Measurements from ENCODE around the gene GRID1.
"Not testable (repeated sequence)": the region's sequence is repeated elsewhere in the genome, so short reads cannot be mapped to it uniquely, and the experiment has no call there.

The GRID1 gene

DNA sequence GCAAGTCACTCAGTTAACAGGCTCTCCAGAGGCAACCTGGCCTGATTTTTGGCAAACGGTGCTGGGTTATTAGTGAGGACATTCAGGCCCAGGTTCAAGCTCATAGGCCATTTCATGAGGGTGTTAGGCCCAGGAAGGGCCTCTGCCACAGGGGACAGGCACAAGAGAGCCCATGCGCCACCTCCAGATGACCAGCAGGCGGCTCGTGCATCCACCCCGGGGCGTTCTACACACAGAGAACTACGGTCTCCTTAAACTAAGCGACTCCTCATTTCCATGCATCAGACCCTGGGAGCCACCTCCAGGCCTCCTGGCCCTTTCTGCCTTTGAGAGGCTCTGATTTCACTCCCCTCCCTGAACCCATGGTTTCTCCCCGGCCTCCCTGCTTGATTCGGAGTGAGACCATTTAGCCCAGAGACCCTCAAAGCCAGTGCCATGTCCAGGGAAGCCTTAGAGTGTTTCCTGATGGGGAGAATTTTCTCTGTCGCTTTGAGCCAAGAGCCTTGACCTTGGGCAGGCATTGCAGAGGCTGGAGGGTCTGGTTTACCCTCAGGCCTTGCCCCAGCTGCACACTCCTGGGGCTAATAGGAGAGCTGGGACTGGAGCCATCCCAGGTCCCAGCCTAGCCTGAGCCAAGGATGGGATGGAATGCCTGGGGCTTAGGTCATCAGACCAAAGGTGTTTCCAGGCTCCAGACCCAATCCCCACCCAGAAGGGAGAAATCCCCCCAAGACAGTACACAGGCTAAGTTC is 188.0 kb downstream of the GRID1 start:
- TF ChIP-seq, protein P1, sequence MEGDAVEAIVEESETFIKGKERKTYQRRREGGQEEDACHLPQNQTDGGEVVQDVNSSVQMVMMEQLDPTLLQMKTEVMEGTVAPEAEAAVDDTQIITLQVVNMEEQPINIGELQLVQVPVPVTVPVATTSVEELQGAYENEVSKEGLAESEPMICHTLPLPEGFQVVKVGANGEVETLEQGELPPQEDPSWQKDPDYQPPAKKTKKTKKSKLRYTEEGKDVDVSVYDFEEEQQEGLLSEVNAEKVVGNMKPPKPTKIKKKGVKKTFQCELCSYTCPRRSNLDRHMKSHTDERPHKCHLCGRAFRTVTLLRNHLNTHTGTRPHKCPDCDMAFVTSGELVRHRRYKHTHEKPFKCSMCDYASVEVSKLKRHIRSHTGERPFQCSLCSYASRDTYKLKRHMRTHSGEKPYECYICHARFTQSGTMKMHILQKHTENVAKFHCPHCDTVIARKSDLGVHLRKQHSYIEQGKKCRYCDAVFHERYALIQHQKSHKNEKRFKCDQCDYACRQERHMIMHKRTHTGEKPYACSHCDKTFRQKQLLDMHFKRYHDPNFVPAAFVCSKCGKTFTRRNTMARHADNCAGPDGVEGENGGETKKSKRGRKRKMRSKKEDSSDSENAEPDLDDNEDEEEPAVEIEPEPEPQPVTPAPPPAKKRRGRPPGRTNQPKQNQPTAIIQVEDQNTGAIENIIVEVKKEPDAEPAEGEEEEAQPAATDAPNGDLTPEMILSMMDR (IDR thresholded peaks at IDR 0.05; ENCODE audit: low read length, missing control alignments), result peak; percentile 9
- no peak overlapping the region for H3K4me3 ChIP-seq (replicated peaks; ENCODE audit: low read depth, low read length)
- DNase-seq (ENCODE audit: low read depth), result no peak

DNA sequence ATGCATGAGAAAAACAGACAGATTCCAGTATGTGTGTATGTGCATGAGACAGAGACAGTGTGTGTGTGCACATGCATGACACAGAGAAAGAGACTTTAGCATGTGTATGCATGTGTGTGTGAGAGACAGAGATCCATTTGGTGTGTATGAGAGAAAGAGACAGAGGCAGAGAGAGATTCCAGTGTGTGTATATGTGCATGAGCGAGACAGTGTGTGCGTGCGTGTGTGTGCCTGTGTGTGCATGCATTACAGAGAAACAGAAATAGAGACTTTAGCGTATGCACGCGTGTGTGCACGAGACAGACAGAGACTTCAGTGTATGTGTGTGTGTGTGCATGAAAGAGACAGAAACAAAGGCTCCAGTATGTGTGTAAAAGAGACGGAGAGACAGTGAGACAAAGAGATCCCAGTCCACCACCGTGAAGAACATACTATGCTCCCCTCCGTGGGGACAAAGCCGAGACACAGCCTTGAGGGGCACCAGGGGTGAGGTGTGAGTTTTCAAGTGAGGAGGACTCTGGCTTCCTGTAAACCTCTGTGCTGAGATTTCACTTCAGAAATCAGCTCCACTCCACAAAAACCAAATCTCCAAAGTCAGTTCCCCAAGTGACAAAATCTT is 188.9 kb downstream of the GRID1 start:
- DNase-seq (ENCODE audit: low read depth), result no peak
- TF ChIP-seq, protein P1 (IDR thresholded peaks at IDR 0.05; ENCODE audit: low read length, missing control alignments), result no peak
- H3K4me3 ChIP-seq (replicated peaks; ENCODE audit: low read depth, low read length), result no peak overlapping the region

DNA sequence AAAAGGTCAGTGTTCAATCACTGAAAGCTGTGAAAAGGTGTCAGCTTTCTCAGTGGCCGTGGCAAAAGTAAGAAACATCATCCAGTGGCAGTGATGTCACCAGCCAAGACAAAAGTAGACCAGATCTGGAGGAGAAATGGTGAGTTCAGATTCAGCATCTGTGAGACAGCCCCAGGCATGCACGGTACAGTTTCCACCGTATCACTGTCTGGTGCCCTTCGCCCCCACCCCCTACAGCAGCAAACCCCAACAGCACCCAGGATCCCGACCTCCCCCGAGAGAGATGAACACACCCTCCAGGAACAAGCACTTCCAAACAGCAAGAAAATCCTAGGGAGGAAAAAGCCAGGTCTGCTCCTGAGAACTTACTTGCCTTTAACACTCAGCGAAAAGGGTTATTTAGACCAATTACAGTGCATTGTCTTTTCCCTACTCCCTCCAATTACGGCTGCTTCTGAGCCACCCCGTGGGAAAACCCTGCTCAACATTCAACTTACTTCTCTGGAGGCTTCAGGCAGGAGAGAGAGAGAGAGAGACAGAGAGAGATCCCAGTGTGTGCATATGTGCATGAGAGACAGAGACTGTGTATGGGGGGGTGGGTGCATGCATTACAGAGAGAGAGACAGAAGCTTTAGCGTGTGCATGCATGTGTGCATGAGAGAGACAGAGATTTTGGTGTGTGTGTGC is 189.6 kb downstream of the GRID1 start:
- DNase-seq (ENCODE audit: low read depth), result no peak
- TF ChIP-seq, protein P1 (IDR thresholded peaks at IDR 0.05; ENCODE audit: low read length, missing control alignments), result no peak
- H3K4me3 ChIP-seq (replicated peaks; ENCODE audit: low read depth, low read length), result no peak overlapping the region

DNA sequence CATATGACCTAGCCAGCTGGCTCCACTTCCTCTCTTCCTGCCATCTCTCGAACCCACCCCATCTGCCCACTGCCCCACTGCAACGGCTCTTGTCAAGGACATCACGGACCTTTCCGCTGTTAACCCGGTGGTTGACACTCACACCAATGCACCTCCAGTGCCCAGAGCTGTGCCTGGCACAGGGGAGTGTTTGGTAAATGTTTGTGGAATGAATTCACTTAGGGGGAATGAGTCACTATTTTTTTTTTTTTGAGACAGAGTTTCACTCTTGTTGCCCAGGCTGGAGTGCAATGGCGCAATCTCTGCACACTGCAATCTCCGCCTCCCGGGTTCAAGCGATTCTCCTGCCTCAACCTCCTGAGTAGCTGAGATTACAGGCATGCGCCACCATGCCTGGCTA is 191.1 kb downstream of the GRID1 start:
- H3K4me3 ChIP-seq (replicated peaks; ENCODE audit: low read depth, low read length); DNase-seq (ENCODE audit: low read depth): not testable (repeated sequence)

DNA sequence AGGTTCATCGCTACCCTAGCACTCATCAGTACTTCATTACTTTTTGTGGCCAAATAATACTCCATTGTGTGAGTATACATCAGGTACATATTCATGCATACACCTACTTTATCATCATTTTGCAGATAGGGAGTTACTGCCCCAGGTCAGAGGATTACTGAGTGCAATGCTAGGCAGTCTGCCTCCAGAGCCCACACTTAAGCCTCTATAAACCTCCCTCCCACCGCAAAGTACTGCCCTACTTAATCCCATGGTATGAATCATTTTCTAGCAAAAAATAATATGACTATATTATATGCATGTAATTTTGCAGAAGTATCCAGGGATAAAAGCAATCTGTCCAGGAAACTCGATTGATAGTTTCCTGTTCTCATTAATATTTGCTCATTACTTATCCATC is 194.3 kb downstream of the GRID1 start:
- DNase-seq (ENCODE audit: low read depth), result no peak
- TF ChIP-seq, protein P1 (IDR thresholded peaks at IDR 0.05; ENCODE audit: low read length, missing control alignments), result no peak
- H3K4me3 ChIP-seq (replicated peaks; ENCODE audit: low read depth, low read length), result no peak overlapping the region

DNA sequence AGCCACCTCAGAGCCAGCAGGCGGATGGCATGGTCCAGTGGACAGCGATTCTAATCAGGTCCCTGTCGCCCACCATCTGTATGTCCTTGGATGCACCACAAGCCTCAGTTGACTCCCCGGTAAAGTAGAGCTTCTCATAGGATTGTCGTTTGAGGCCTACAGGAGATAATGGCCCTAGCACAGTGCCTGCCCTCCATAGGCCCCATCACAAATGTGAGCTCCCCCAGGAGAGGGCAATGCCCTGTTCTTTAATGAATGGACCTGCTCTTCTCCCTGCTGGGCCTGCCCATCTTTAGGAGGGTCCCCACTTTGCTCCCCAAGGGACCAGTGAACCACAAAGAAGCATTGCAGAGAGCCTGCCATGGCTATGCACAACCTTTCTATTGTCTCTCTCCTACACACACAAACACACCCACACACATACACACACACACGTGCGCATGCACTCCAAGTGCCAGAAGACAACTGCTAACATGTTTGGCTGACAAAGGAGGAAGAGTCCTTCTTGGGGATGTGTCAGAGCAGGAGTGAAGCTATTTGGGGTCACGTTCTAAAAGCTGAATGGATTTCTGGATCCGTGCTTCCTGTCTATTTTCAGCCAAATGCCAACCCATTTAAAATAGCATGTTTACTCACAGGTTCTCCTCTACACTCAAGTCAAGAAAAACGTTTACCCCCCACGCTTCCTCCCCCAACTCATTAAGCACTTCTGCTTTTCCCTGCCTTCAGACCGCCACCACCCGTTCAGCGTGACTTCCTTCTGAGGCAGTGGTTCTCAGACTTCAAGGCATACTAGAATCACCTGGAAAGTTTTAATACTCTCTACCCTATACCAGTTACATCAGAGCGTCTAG is 196.1 kb downstream of the GRID1 start:
- no peak overlapping the region for H3K4me3 ChIP-seq (replicated peaks; ENCODE audit: low read depth, low read length)
- TF ChIP-seq, protein P1 (IDR thresholded peaks at IDR 0.05; ENCODE audit: low read length, missing control alignments), result no peak
- no peak for DNase-seq (ENCODE audit: low read depth)

Measured in fibroblast of pulmonary artery (primary cell).